ENCODE data around the gene PHF14.

The PHF14 gene

GRCh38 chr7:11193131-11193867, 219.6 kb downstream of the PHF14 start:
- H3K4me3 Mint-ChIP-seq = no peak overlapping the region
- no peaks in the 10 kb centered on the region for H3K9me3 Mint-ChIP-seq
- no peaks in the 10 kb centered on the region for H3K4me1 Mint-ChIP-seq
- no peak overlapping the region for H3K27ac Mint-ChIP-seq
- H3K36me3 Mint-ChIP-seq = no peaks in the 10 kb centered on the region
- H3K27me3 Mint-ChIP-seq = peaks cover 3% of the 10 kb centered on the region

GRCh38 chr7:11193888-11194287, 220.2 kb downstream of the PHF14 start:
- no peaks in the 10 kb centered on the region for H3K36me3 Mint-ChIP-seq
- H3K27me3 Mint-ChIP-seq = peaks cover 3% of the 10 kb centered on the region
- H3K27ac Mint-ChIP-seq = no peak overlapping the region
- H3K4me1 Mint-ChIP-seq = no peaks in the 10 kb centered on the region
- H3K9me3 Mint-ChIP-seq = no peaks in the 10 kb centered on the region
- no peak overlapping the region for H3K4me3 Mint-ChIP-seq

- Mint-ChIP-seq H3K27me3 (peaks cover 3% of the 10 kb centered on the region), H3K4me3 (no peak overlapping the region), H3K36me3 (no peaks in the 10 kb centered on the region), H3K27ac (no peak overlapping the region), H3K9me3 (no peaks in the 10 kb centered on the region), H3K4me1 (no peaks in the 10 kb centered on the region)
These were observed 220.8 kb downstream of the PHF14 start for GRCh38 chr7:11194492-11194891.

- no peaks in the 10 kb centered on the region for H3K36me3 Mint-ChIP-seq
- no peak overlapping the region for H3K4me3 Mint-ChIP-seq
- H3K27ac Mint-ChIP-seq = no peak overlapping the region
- H3K4me1 Mint-ChIP-seq = no peaks in the 10 kb centered on the region
- H3K9me3 Mint-ChIP-seq = no peaks in the 10 kb centered on the region
- peaks cover 3% of the 10 kb centered on the region for H3K27me3 Mint-ChIP-seq
These were observed 221.8 kb downstream of the PHF14 start for GRCh38 chr7:11195502-11195901.

- Mint-ChIP-seq H3K27ac (no peak overlapping the region), H3K9me3 (no peaks in the 10 kb centered on the region), H3K4me3 (no peak overlapping the region), H3K4me1 (no peaks in the 10 kb centered on the region), H3K27me3 (peaks cover 3% of the 10 kb centered on the region), H3K36me3 (no peaks in the 10 kb centered on the region)
These were observed 222.5 kb downstream of the PHF14 start for GRCh38 chr7:11196143-11196542.

- Mint-ChIP-seq H3K4me3 (no peak overlapping the region), H3K36me3 (no peaks in the 10 kb centered on the region), H3K4me1 (no peaks in the 10 kb centered on the region), H3K9me3 (no peaks in the 10 kb centered on the region), H3K27ac (no peak overlapping the region), H3K27me3 (no peaks in the 10 kb centered on the region)
These were observed 229.6 kb downstream of the PHF14 start for GRCh38 chr7:11203224-11203623.

GRCh38 chr7:11203683-11204082, 230.0 kb downstream of the PHF14 start:
- Mint-ChIP-seq H3K36me3 (no peaks in the 10 kb centered on the region), H3K9me3 (no peaks in the 10 kb centered on the region), H3K4me1 (no peaks in the 10 kb centered on the region), H3K4me3 (no peak overlapping the region), H3K27me3 (no peaks in the 10 kb centered on the region), H3K27ac (no peak overlapping the region)

GRCh38 chr7:11206177-11206899, 232.7 kb downstream of the PHF14 start:
- no peak overlapping the region for H3K27ac Mint-ChIP-seq
- no peaks in the 10 kb centered on the region for H3K4me1 Mint-ChIP-seq
- H3K9me3 Mint-ChIP-seq = no peaks in the 10 kb centered on the region
- no peaks in the 10 kb centered on the region for H3K27me3 Mint-ChIP-seq
- H3K36me3 Mint-ChIP-seq = no peaks in the 10 kb centered on the region
- no peak overlapping the region for H3K4me3 Mint-ChIP-seq

- no peak overlapping the region for H3K4me3 Mint-ChIP-seq
- no peaks in the 10 kb centered on the region for H3K36me3 Mint-ChIP-seq
- H3K4me1 Mint-ChIP-seq = no peaks in the 10 kb centered on the region
- no peaks in the 10 kb centered on the region for H3K9me3 Mint-ChIP-seq
- H3K27ac Mint-ChIP-seq = no peak overlapping the region
- peaks cover 2% of the 10 kb centered on the region for H3K27me3 Mint-ChIP-seq
These were observed 233.9 kb downstream of the PHF14 start for GRCh38 chr7:11207565-11207964.

GRCh38 chr7:11208883-11209465, 235.3 kb downstream of the PHF14 start:
- Mint-ChIP-seq H3K9me3 (no peaks in the 10 kb centered on the region), H3K36me3 (no peaks in the 10 kb centered on the region), H3K4me1 (no peaks in the 10 kb centered on the region), H3K4me3 (no peak overlapping the region), H3K27me3 (peaks cover 2% of the 10 kb centered on the region), H3K27ac (no peak overlapping the region)

GRCh38 chr7:11210374-11210773, 236.7 kb downstream of the PHF14 start:
- peaks cover 3% of the 10 kb centered on the region for H3K27me3 Mint-ChIP-seq
- H3K4me3 Mint-ChIP-seq = no peak overlapping the region
- H3K27ac Mint-ChIP-seq = no peak overlapping the region
- no peaks in the 10 kb centered on the region for H3K36me3 Mint-ChIP-seq
- H3K4me1 Mint-ChIP-seq = no peaks in the 10 kb centered on the region
- no peaks in the 10 kb centered on the region for H3K9me3 Mint-ChIP-seq

GRCh38 chr7:11212080-11212711, 238.5 kb downstream of the PHF14 start:
- no peaks in the 10 kb centered on the region for H3K4me1 Mint-ChIP-seq
- H3K36me3 Mint-ChIP-seq = no peaks in the 10 kb centered on the region
- no peak overlapping the region for H3K4me3 Mint-ChIP-seq

GRCh38 chr7:11212816-11213215, 239.1 kb downstream of the PHF14 start:
- Mint-ChIP-seq H3K27me3 (peaks cover 3% of the 10 kb centered on the region), H3K4me1 (no peaks in the 10 kb centered on the region), H3K4me3 (no peak overlapping the region), H3K9me3 (no peaks in the 10 kb centered on the region), H3K36me3 (no peaks in the 10 kb centered on the region), H3K27ac (no peak overlapping the region)

More at GRCh38 chr7:11212080-11212711, 238.5 kb downstream of the PHF14 start:
- Mint-ChIP-seq H3K27ac (no peak overlapping the region), H3K27me3 (peaks cover 3% of the 10 kb centered on the region), H3K9me3 (no peaks in the 10 kb centered on the region)

- no peaks in the 10 kb centered on the region for H3K9me3 Mint-ChIP-seq
- H3K27me3 Mint-ChIP-seq = peaks cover 3% of the 10 kb centered on the region
- H3K4me3 Mint-ChIP-seq = no peak overlapping the region
- H3K27ac Mint-ChIP-seq = no peak overlapping the region
- H3K36me3 Mint-ChIP-seq = no peaks in the 10 kb centered on the region
- H3K4me1 Mint-ChIP-seq = no peaks in the 10 kb centered on the region
These were observed 239.6 kb downstream of the PHF14 start for GRCh38 chr7:11213266-11213665.

- Mint-ChIP-seq H3K27ac (no peak overlapping the region), H3K36me3 (no peaks in the 10 kb centered on the region), H3K4me3 (no peak overlapping the region), H3K27me3 (peaks cover 6% of the 10 kb centered on the region), H3K9me3 (no peaks in the 10 kb centered on the region), H3K4me1 (no peaks in the 10 kb centered on the region)
These were observed 242.6 kb downstream of the PHF14 start for GRCh38 chr7:11216276-11216675.

All from activated naive CD4-positive, alpha-beta T cell treated with anti-CD3 and anti-CD28 coated beads, Interleukin-2, amount 50 U/mL, for 24 hours (primary cell).